Activated T-cell treated with anti-CD3 and anti-CD28 coated beads, Interleukin-2, amount 50 U/mL, for 72 hours (primary cell): ENCODE results near the gene TCEAL3. TPM values are rescaled to one million over a fixed set of nuclear protein-coding genes. Genes with fewer than 3 reads are reported as not detected.
"Not testable (repeated sequence)": the region's sequence is repeated elsewhere in the genome, so short reads cannot be mapped to it uniquely, and the experiment has no call there.

Source experiments
- ATAC-seq, 2 donors: fragments of 150-1000 bp; cut with Tn5 transposase; replicated peaks in 1 of 2; 2 replicates each; pipeline ENCODE4 v1.10.0; 2021; ENCODE audit warnings: moderate library complexity in 2 of 2, mild to moderate bottlenecking in 1 of 2
- DNase-seq, 2 donors: peaks; one replicate each; pipeline ENCODE4 v3.0.0; 2021 to 2022; ENCODE audit warnings: mixed read lengths in 1 of 2
- H3K27ac Mint-ChIP-seq: one replicate; pipeline ENCODE4 v1.8.0; 2022; ENCODE audit warnings: mild to moderate bottlenecking, moderate library complexity, mixed read lengths
- H3K27me3 Mint-ChIP-seq: one replicate; pipeline ENCODE4 v1.8.0; 2022; ENCODE audit warnings: low read depth, mixed read lengths
- H3K36me3 Mint-ChIP-seq, 2 donors: one replicate each; pipeline ENCODE4 v1.8.0; 2022; ENCODE audit warnings: mixed read lengths in 2 of 2, mild to moderate bottlenecking in 1 of 2; ENCODE audit not compliant: insufficient read depth in 2 of 2
- H3K4me1 Mint-ChIP-seq: one replicate; pipeline ENCODE4 v1.8.0; 2022; ENCODE audit warnings: low read depth, mixed read lengths
- H3K4me3 Mint-ChIP-seq, 2 donors: one replicate each; pipeline ENCODE4 v1.8.0; 2022; ENCODE audit warnings: mild to moderate bottlenecking in 2 of 2, mixed read lengths in 2 of 2, moderate library complexity in 2 of 2
- H3K9me3 Mint-ChIP-seq, 2 donors: one replicate each; pipeline ENCODE4 v1.8.0; 2022; ENCODE audit warnings: mixed read lengths in 2 of 2
- total RNA-seq, 2 donors: library from RNA; stranded (reverse); gene quantifications; one replicate each; pipeline ENCODE4 v1.2.3, GENCODE V29; 2022

The TCEAL3 gene
- total RNA-seq, 2 donors from 2014 or later = 5.9 to 6.5 TPM

GRCh38 chrX:103658681-103659433 lies 51.1 kb downstream of the TCEAL3 start:
- H3K4me3 Mint-ChIP-seq = no peak overlapping the region
- peaks cover 4 to 7% of the 10 kb centered on the region in 2 donors for H3K36me3 Mint-ChIP-seq
- H3K4me1 Mint-ChIP-seq = peaks cover 6% of the 10 kb centered on the region
- no peak for ATAC-seq
- H3K27ac Mint-ChIP-seq = no peak overlapping the region
- peaks cover 4% of the 10 kb centered on the region in 2 donors for H3K9me3 Mint-ChIP-seq
- no peak for DNase-seq
- peaks cover 43% of the 10 kb centered on the region for H3K27me3 Mint-ChIP-seq

GRCh38 chrX:103659460-103659859 lies 51.7 kb downstream of the TCEAL3 start:
- H3K4me1 Mint-ChIP-seq = peaks cover 12% of the 10 kb centered on the region
- not testable (repeated sequence) for H3K4me3 Mint-ChIP-seq, DNase-seq, H3K27ac Mint-ChIP-seq, ATAC-seq, H3K9me3 Mint-ChIP-seq, H3K36me3 Mint-ChIP-seq
- peaks cover 49% of the 10 kb centered on the region for H3K27me3 Mint-ChIP-seq

Other genes with a start within 250 kb of the TCEAL3 start
- gene BEX3, start 231.4 kb upstream of the TCEAL3 start, total RNA-seq = 10 to 100 TPM; 17.3 to 33.0 TPM
- under 1 TPM; 0.21 to 0.36 TPM for gene RAB40A, start 88.5 kb upstream of the TCEAL3 start, total RNA-seq
- gene TCEAL4, start 22.4 kb upstream of the TCEAL3 start, total RNA-seq = 10 to 100 TPM; 12.9 to 17.7 TPM
- 1 to 10 TPM; 6.1 to 8.7 TPM for gene TCEAL1, start 21.0 kb downstream of the TCEAL3 start, total RNA-seq
- 100 to 1,000 TPM; 154 to 171 TPM for gene MORF4L2, start 78.7 kb downstream of the TCEAL3 start, total RNA-seq
- under 1 TPM in 1 of 2 donors, not detected in 1; 0.46 TPM for gene TMEM31, start 102.9 kb downstream of the TCEAL3 start, total RNA-seq
- not detected for gene PLP1, start 168.9 kb downstream of the TCEAL3 start, total RNA-seq
- under 1 TPM; 0.88 to 0.96 TPM for gene RAB9B, start 224.3 kb downstream of the TCEAL3 start, total RNA-seq